ENCODE measurements around the gene PBRM1.

Gene PBRM1

DNA sequence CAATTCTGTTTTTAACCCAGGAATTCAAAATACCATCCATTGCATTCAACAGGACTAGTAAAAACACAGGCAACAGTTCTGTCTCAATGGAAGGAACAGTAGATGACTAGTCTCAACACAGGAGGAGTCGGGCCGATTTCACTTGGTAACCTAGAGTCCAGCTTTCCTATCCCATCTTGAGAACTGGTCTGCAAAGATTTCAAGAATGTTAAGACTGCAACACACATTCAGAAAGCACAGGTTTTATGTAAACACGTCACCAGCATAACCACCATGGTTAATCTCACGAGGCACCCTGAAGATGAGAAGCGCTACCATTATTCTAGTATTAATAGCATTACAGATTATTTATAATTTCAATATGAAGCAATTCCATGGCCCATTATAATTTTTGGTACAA, 127.3 kb downstream of the PBRM1 start:
- TF ChIP-seq, protein P1, sequence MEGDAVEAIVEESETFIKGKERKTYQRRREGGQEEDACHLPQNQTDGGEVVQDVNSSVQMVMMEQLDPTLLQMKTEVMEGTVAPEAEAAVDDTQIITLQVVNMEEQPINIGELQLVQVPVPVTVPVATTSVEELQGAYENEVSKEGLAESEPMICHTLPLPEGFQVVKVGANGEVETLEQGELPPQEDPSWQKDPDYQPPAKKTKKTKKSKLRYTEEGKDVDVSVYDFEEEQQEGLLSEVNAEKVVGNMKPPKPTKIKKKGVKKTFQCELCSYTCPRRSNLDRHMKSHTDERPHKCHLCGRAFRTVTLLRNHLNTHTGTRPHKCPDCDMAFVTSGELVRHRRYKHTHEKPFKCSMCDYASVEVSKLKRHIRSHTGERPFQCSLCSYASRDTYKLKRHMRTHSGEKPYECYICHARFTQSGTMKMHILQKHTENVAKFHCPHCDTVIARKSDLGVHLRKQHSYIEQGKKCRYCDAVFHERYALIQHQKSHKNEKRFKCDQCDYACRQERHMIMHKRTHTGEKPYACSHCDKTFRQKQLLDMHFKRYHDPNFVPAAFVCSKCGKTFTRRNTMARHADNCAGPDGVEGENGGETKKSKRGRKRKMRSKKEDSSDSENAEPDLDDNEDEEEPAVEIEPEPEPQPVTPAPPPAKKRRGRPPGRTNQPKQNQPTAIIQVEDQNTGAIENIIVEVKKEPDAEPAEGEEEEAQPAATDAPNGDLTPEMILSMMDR (IDR thresholded peaks at IDR 0.05; ENCODE audit: extremely low read depth, insufficient read depth, missing control alignments): no peak
- in situ Hi-C loops (cut with MboI; ENCODE audit: low pct_unique_long_range_greater_than_20kb, low sequenced_read_pairs, unreplicated experiment): no loop called here
- DNase-seq (ENCODE audit: low spot score): no peak

DNA sequence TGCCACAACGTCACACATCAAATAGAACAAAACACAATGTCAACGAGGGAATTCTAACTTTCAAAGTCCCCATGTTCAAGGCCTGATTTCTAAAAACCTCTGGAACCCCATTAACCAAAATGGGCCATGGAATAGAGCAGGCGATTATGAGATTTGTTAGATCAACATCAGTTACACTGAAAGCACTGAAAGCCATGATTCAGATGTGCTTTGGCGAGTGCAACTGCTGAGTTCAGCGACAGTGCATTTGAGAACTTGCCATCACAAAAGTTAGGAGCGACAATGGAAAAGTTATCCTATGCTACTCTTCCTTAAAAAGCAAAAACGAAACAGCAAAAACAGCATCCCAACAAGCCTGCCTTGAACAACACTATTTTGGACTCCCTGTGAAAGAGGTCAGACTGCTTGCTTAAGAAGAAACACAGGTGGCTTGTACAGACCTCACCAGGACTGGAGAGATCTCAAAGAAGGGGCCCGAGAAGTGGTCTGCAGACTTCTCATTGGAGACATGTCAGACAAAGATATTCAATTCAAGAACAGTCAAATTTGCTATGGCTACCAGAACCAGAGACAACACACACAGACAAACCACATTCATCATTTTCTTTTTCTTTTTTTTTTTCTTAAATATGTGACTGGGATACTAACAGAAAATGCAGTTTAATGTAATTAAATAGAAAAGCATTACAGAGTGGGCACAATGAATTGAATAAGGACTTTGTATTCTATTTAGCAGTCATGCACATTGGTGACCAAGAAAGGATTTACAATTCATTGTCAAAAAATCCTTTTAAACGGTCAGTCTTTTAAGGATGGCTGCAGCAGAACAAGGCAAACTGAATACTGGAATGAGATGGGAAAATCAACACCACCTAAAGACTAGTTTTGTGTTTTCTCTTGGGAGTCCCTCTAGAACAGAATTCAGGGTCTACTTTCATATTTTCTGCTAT, 128.4 kb downstream of the PBRM1 start:
- TF ChIP-seq, protein P1 (IDR thresholded peaks at IDR 0.05; ENCODE audit: extremely low read depth, insufficient read depth, missing control alignments): no peak
- in situ Hi-C loops (cut with MboI; ENCODE audit: low pct_unique_long_range_greater_than_20kb, low sequenced_read_pairs, unreplicated experiment): no loop called here
- DNase-seq (ENCODE audit: low spot score): no peak

DNA sequence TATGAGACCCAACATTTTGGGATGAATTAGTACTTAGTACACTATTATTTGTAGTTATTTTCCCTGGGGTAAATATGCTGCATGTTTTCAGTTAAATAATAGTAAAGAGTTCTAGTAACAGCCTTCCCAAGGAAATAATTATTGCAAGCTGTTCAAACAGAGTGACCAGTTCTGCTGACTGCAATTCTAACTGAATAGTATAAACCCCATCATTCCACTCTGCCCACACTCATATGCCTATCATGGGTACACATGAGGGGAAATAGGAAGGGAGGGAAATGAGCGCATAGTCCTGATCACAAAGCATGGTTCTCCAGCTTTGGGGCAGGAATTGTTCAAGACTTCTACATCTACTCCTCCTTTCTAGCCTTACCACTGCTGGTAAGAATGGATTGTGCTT, 130.7 kb downstream of the PBRM1 start:
- no peak for DNase-seq (ENCODE audit: low spot score)
- TF ChIP-seq, protein P1 (IDR thresholded peaks at IDR 0.05; ENCODE audit: extremely low read depth, insufficient read depth, missing control alignments): no peak
- in situ Hi-C loops (cut with MboI; ENCODE audit: low pct_unique_long_range_greater_than_20kb, low sequenced_read_pairs, unreplicated experiment): no loop called here

DNA sequence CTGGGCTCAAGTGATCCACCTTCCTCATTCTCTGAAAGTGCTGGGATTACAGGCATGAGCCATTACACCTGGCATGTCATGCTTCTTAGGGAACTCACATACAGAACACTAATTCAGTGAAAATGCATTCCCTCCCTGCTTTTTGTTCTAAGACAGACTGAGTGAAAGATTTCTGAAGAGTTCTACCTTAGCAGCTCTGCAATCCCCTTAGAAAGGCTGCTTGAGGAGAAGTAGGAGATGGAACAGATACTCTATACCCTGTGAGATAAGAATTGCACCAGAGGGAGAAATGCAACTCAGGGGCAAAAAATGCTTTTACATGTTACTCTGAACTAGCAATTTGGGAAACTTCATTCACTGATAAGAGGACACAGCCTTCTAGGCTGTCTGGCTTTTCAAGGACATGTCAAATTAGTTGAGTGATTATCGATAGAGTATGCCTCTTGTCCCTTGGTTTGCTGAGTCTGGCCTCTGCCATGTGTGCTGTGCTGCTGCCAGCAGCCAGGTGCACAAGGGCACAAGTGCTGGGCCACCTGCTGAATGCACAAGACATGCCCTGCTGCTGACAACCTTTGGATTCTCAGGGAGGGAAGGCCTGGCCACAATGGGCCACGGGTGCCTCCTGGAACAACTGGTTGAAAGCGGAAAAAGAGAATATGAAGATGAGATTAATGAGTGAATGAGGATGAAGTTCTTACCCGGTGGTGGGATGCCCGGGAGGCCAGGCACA, 131.5 kb downstream of the PBRM1 start:
- in situ Hi-C loops (cut with MboI; ENCODE audit: low pct_unique_long_range_greater_than_20kb, low sequenced_read_pairs, unreplicated experiment): no loop called here
- DNase-seq (ENCODE audit: low spot score): no peak

DNA sequence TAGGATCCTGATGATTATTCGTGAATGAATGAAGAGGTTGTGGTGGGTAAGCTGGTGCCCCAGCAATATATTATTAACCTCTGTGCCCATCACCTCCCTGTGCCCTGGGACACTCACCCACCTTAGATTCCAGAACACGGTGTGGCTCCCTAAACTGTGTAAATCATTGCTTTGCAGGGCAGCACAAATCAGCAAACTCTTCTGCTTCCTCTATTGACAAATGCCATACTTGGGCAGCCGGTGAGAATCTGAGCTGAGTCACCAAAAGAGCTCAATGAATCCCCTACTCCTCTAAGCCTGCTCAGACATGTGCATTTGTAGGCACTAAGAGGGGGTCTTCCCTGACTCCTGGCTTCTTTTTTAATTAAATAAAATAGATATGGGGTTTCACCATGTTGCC, 133.6 kb downstream of the PBRM1 start:
- in situ Hi-C loops (cut with MboI; ENCODE audit: low pct_unique_long_range_greater_than_20kb, low sequenced_read_pairs, unreplicated experiment): no loop called here
- TF ChIP-seq, protein P1 (IDR thresholded peaks at IDR 0.05; ENCODE audit: extremely low read depth, insufficient read depth, missing control alignments): no peak
- DNase-seq (ENCODE audit: low spot score): no peak

More for the DNA sequence above, 131.5 kb downstream of the PBRM1 start:
- TF ChIP-seq, protein P1 (IDR thresholded peaks at IDR 0.05; ENCODE audit: extremely low read depth, insufficient read depth, missing control alignments): no peak

DNA sequence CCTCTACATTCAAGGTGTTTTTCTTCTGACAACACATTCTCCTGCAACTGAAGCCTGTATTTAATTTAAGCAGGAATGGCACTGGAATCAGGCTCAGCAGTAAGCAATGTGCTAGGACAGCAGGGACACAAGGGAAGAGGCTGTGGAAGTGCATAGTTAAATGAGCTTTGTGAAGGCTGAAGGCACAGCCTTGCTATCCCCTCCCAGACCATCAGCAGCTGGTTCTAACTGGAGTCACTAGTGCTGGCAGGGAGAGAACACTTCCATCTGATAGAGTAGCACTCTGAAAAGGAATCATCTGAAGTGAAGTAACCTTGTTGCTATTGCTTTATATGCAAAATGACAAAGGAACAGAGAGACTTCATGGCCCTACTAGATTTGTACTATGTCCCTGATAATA, 134.6 kb downstream of the PBRM1 start:
- TF ChIP-seq, protein P1 (IDR thresholded peaks at IDR 0.05; ENCODE audit: extremely low read depth, insufficient read depth, missing control alignments): no peak
- DNase-seq (ENCODE audit: low spot score): no peak
- in situ Hi-C loops (cut with MboI; ENCODE audit: low pct_unique_long_range_greater_than_20kb, low sequenced_read_pairs, unreplicated experiment): no loop called here

Measured in GM13977 (cell line).